ENCODE results near the gene PINK1. TPM values are rescaled to one million over a fixed set of nuclear protein-coding genes. Genes with fewer than 3 reads are reported as not detected.

PINK1 gene
- total and polyA plus RNA-seq, 2 donors (not counting 1 experiment from before 2014, with no cell fraction given) = 51.9 to 106 TPM

- DNase-seq (ENCODE audit: low read depth in 2 of 2) = peak; percentile 28 to 72
- H3K9ac ChIP-seq (ENCODE audit: insufficient read depth, low read length) = no peak overlapping the region
- TF ChIP-seq EZH2 (IDR thresholded peaks at IDR 0.05; ENCODE audit: low read length, missing control alignments) (no peak), CTCF (conservative IDR thresholded peaks at IDR 0.05 in 1 of 2, IDR thresholded peaks at IDR 0.05 in 1 of 2; ENCODE audit: low read depth in 1 of 2, low read length in 2 of 2) (no peak)
- H3K4me2 ChIP-seq (ENCODE audit: extremely low read depth, insufficient read depth, low read length) = no peak overlapping the region
- no peak overlapping the region for H3K4me3 ChIP-seq (replicated peaks in 1 of 4; ENCODE audit: control extremely low read depth in 1 of 4, insufficient read depth in 1 of 4, low read depth in 3 of 4, low read length in 4 of 4)
- H4K20me1 ChIP-seq (ENCODE audit: control insufficient read depth, extremely low read depth, insufficient read depth, low read length) = no peaks in the 10 kb centered on the region
- H3K36me3 ChIP-seq (ENCODE audit: control insufficient read depth, insufficient read depth, low read length) = no peaks in the 10 kb centered on the region
- H3K79me2 ChIP-seq (ENCODE audit: control insufficient read depth, insufficient read depth, low read length) = no peaks in the 10 kb centered on the region
- no peak overlapping the region for H3K27ac ChIP-seq (ENCODE audit: insufficient read depth, low read length)
- H3K9me3 ChIP-seq (ENCODE audit: control insufficient read depth, insufficient read depth, low read depth, low read length) = no peaks in the 10 kb centered on the region
- H3K4me1 ChIP-seq (ENCODE audit: control insufficient read depth, extremely low read depth, insufficient read depth, low read length) = peaks cover 15% of the 10 kb centered on the region
- no peak overlapping the region for H2AFZ ChIP-seq (ENCODE audit: low read length)
- no peaks in the 10 kb centered on the region for H3K27me3 ChIP-seq (ENCODE audit: control insufficient read depth, insufficient read depth, low read length)
Observed at GRCh38 chr1:20601129-20601825, 32.0 kb upstream of the PINK1 start.

- Histone ChIP-seq H3K27me3 (ENCODE audit: control insufficient read depth, insufficient read depth, low read length) (no peaks in the 10 kb centered on the region), H4K20me1 (ENCODE audit: control insufficient read depth, extremely low read depth, insufficient read depth, low read length) (no peaks in the 10 kb centered on the region), H3K4me2 (ENCODE audit: extremely low read depth, insufficient read depth, low read length) (no peak overlapping the region), H3K36me3 (ENCODE audit: control insufficient read depth, insufficient read depth, low read length) (no peaks in the 10 kb centered on the region), H3K79me2 (ENCODE audit: control insufficient read depth, insufficient read depth, low read length) (no peaks in the 10 kb centered on the region), H2AFZ (ENCODE audit: low read length) (no peak overlapping the region), H3K4me1 (ENCODE audit: control insufficient read depth, extremely low read depth, insufficient read depth, low read length) (peaks cover 15% of the 10 kb centered on the region), H3K4me3 (replicated peaks in 1 of 4; ENCODE audit: control extremely low read depth in 1 of 4, insufficient read depth in 1 of 4, low read depth in 3 of 4, low read length in 4 of 4) (no peak overlapping the region), H3K9me3 (ENCODE audit: control insufficient read depth, insufficient read depth, low read depth, low read length) (no peaks in the 10 kb centered on the region), H3K27ac (ENCODE audit: insufficient read depth, low read length) (no peak overlapping the region), H3K9ac (ENCODE audit: insufficient read depth, low read length) (no peak overlapping the region)
- peak in 1 of 2 donors; percentile 36 for DNase-seq (ENCODE audit: low read depth in 2 of 2)
- no peak for TF ChIP-seq CTCF (conservative IDR thresholded peaks at IDR 0.05 in 1 of 2, IDR thresholded peaks at IDR 0.05 in 1 of 2; ENCODE audit: low read depth in 1 of 2, low read length in 2 of 2)
- no peak for TF ChIP-seq EZH2 (IDR thresholded peaks at IDR 0.05; ENCODE audit: low read length, missing control alignments)
Observed at GRCh38 chr1:20602851-20603450, 30.3 kb upstream of the PINK1 start.

DNA sequence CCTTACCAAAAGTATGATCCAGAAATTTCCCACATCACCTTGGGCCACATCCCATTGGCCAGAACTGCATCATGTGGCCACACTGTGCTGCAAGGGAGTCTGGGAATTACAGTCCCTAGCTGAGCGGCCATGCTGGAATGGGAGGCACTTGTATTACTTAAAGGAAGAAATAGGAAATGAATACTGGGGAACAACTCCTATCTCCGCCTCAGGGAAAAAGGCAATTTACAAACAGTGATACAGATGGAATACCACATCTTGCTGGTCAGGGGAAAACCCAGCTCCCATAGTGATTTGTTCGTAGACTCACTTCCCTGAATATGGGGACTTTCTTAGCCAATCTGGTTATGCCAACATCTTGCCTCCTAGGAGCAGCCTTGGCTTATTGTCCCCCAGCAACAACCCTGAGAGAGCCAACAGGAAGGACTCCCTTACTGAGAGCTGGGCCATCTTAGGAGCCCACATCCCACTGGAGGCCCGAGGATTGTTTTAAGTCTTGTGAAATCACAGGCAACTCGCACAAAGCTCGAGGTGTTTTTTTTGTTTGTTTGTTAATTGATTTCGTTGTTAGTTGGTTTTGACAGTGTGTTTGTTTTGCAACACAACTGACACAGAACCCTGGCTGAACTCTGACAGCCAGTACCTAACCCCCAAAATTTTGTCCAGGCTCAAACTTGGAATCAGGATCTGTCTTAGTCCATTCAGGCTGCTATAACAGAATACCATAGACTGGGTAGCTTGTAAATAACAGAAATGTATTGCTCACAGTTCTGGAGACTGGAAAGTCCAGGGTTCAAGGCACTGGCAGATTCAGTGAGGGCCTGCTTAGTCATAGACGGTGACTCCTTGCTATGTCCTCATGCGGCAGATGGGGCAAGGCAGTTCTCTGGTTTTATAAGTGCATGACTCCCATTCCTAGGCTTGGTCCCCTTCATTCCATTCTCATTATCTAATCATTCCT is 29.5 kb upstream of the PINK1 start:
- Histone ChIP-seq H2AFZ (ENCODE audit: low read length) (no peak overlapping the region), H4K20me1 (ENCODE audit: control insufficient read depth, extremely low read depth, insufficient read depth, low read length) (no peaks in the 10 kb centered on the region), H3K9ac (ENCODE audit: insufficient read depth, low read length) (no peak overlapping the region), H3K27ac (ENCODE audit: insufficient read depth, low read length) (peak overlapping the region; percentile 55), H3K79me2 (ENCODE audit: control insufficient read depth, insufficient read depth, low read length) (no peaks in the 10 kb centered on the region), H3K36me3 (ENCODE audit: control insufficient read depth, insufficient read depth, low read length) (no peaks in the 10 kb centered on the region), H3K4me1 (ENCODE audit: control insufficient read depth, extremely low read depth, insufficient read depth, low read length) (peaks cover 15% of the 10 kb centered on the region), H3K4me2 (ENCODE audit: extremely low read depth, insufficient read depth, low read length) (no peak overlapping the region), H3K27me3 (ENCODE audit: control insufficient read depth, insufficient read depth, low read length) (no peaks in the 10 kb centered on the region), H3K9me3 (ENCODE audit: control insufficient read depth, insufficient read depth, low read depth, low read length) (no peaks in the 10 kb centered on the region), H3K4me3 (replicated peaks in 1 of 4; ENCODE audit: control extremely low read depth in 1 of 4, insufficient read depth in 1 of 4, low read depth in 3 of 4, low read length in 4 of 4) (no peak overlapping the region)
- peak; percentile 60 to 96 for DNase-seq (ENCODE audit: low read depth in 2 of 2)
- TF ChIP-seq CTCF (conservative IDR thresholded peaks at IDR 0.05 in 1 of 2, IDR thresholded peaks at IDR 0.05 in 1 of 2; ENCODE audit: low read depth in 1 of 2, low read length in 2 of 2) (no peak), EZH2 (IDR thresholded peaks at IDR 0.05; ENCODE audit: low read length, missing control alignments) (no peak)
